ENCODE results near the gene GPI. TPM values are rescaled to one million over a fixed set of nuclear protein-coding genes. Genes with fewer than 3 reads are reported as not detected.

The GPI gene
- total RNA-seq, 4 donors from 2014 or later = 118 to 446 (median 224) TPM

DNA sequence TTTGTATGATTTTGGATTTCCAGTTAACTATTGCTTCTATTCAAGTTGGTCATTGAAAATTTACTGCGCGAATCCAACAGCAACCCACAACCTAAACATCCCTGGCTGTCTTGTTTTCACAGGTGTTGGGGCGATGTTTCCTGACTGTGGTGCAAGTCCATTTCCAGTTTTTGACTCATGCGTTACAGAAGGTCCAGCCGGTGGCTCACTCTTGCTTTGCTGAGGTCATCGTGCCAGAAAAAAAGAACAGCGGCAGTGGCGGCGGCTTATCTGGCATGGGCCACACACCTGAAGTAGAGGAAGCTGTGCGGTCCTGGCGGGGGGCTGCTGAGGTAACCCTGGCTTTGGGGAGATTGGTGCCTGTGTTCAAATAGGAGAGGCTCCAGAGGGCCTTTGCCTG lies 45.2 kb upstream of the GPI start:
- intact Hi-C loops (cut with DNase I) = no loop called here
- Histone ChIP-seq H3K4me1 (peaks cover 14 to 31% of the 10 kb centered on the region in 2 donors), H3K36me3 (peaks cover 13 to 20% of the 10 kb centered on the region in 2 donors), H3K27ac (peak overlapping the region in 2 of 3 donors; percentile 4 to 39), H3K4me3 (replicated peaks in 1 of 3) (no peak overlapping the region), H3K9me3 (no peaks in the 10 kb centered on the region), H3K27me3 (no peaks in the 10 kb centered on the region)
- 83 to 92% methylated on average over 11 of the region's 11 CpGs for WGBS, 2 donors
- peak in 1 of 2 donors; percentile 21 for DNase-seq
- TF ChIP-seq POLR2A (IDR thresholded peaks at IDR 0.05) = no peak
- TF ChIP-seq, protein P1, sequence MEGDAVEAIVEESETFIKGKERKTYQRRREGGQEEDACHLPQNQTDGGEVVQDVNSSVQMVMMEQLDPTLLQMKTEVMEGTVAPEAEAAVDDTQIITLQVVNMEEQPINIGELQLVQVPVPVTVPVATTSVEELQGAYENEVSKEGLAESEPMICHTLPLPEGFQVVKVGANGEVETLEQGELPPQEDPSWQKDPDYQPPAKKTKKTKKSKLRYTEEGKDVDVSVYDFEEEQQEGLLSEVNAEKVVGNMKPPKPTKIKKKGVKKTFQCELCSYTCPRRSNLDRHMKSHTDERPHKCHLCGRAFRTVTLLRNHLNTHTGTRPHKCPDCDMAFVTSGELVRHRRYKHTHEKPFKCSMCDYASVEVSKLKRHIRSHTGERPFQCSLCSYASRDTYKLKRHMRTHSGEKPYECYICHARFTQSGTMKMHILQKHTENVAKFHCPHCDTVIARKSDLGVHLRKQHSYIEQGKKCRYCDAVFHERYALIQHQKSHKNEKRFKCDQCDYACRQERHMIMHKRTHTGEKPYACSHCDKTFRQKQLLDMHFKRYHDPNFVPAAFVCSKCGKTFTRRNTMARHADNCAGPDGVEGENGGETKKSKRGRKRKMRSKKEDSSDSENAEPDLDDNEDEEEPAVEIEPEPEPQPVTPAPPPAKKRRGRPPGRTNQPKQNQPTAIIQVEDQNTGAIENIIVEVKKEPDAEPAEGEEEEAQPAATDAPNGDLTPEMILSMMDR (IDR thresholded peaks at IDR 0.05) = no peak

DNA sequence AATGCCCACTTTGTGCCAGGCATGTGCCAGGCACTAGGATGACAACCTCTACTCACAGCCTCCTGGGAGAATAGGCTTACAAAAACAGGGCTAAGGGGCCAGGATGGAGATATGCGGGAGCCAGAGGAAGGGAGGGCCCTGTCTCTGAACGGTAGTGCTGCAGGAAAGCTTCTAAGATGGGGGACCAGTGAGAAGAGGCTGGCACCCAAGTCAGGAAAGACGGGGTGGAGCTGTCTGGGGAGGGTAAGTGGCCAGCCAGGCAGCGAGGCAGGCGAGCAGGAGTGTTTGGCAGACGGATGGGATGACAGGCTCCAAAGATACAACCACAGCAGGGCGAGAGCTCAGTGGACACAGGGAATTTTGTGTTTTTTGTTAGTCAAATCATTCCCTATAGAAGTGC lies 44.7 kb upstream of the GPI start:
- TF ChIP-seq, protein P1 (IDR thresholded peaks at IDR 0.05) = no peak
- TF ChIP-seq POLR2A (IDR thresholded peaks at IDR 0.05) = no peak
- no peaks in the 10 kb centered on the region for H3K9me3 ChIP-seq
- H3K4me3 ChIP-seq (replicated peaks in 1 of 3) = no peak overlapping the region
- peaks cover 18 to 25% of the 10 kb centered on the region in 2 donors for H3K36me3 ChIP-seq
- H3K4me1 ChIP-seq = peaks cover 14 to 31% of the 10 kb centered on the region in 2 donors
- no peak for DNase-seq
- intact Hi-C loops (cut with DNase I) = no loop called here
- 65 to 70% methylated on average over 7 of the region's 7 CpGs for WGBS, 2 donors
- H3K27me3 ChIP-seq = no peaks in the 10 kb centered on the region
- peak overlapping the region in 2 of 3 donors; percentile 4 to 39 for H3K27ac ChIP-seq

DNA sequence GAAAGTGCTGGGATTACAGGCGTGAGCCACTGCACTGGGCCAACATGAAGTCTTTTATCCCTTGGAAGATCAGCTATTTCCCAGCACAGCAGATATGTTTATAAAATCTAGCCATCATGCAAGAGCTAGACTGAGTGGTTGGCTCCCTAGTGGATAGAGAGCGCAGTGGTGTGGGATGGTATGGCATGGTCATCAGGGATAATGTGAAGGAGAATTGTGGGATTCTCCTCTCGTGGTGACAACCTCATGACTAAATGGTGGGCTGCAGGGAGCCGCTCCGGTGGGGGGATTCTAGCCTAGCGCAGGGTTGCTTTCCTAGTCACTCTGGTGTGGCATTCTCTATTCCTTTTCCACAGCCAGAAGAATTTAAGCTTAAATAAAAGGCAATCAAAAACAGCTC lies 43.3 kb upstream of the GPI start:
- WGBS, 2 donors = 94 to 97% methylated on average over 6 of the region's 6 CpGs
- Histone ChIP-seq H3K4me3 (replicated peaks in 1 of 3) (no peak overlapping the region), H3K27me3 (no peaks in the 10 kb centered on the region), H3K4me1 (peaks cover 14 to 27% of the 10 kb centered on the region in 2 donors), H3K9me3 (no peaks in the 10 kb centered on the region), H3K36me3 (peaks cover 26 to 30% of the 10 kb centered on the region in 2 donors), H3K27ac (no peak overlapping the region)
- intact Hi-C loops (cut with DNase I) = no loop called here
- no peak for DNase-seq
- TF ChIP-seq, protein P1 (IDR thresholded peaks at IDR 0.05) = no peak
- TF ChIP-seq POLR2A (IDR thresholded peaks at IDR 0.05) = no peak

DNA sequence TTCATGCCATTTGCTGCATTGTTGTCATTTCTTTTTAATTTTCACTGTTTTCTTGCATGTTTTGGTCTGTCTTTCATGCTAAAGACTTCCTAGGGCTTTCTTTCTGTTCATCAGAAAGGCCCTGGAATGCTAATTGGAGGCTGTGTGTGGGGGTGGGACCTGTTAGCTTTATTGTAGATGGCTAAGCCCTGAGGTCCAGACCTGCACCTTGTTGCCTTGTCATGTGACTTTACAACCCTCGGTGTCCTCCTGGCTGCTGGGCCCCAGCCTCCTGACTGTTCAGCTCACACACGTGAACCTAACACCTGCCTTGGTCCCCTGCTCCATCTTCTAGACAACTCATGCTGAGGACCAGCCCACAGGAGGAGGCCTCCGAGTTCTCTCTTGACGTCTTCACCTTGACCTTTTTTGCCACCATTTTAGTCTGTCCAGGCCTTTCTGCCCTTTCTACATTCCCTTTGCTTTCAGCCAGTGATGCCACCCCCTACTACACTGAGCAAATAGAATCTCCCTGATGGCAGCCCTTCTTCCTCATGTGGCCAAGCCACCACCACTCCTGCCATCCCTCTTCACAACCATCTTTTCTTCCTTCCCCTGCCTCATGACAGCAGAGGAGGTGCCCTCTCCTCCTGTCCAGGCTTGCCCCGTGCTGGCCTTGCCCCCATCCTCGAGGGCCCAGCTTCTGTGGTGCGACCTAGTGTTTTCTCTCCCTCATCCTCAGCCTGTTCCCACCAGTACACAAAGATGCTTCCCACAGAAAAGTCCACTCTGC lies 41.4 kb upstream of the GPI start:
- H3K4me3 ChIP-seq (replicated peaks in 1 of 3) = no peak overlapping the region
- peaks cover 3 to 8% of the 10 kb centered on the region in 2 donors for H3K4me1 ChIP-seq
- no peaks in the 10 kb centered on the region for H3K9me3 ChIP-seq
- intact Hi-C loops (cut with DNase I) = no loop called here
- no peak for DNase-seq
- no peak for TF ChIP-seq POLR2A (IDR thresholded peaks at IDR 0.05)
- TF ChIP-seq, protein P1 (IDR thresholded peaks at IDR 0.05) = no peak
- no peaks in the 10 kb centered on the region for H3K27me3 ChIP-seq
- 92 to 93% methylated on average over 7 of the region's 7 CpGs for WGBS, 2 donors
- H3K36me3 ChIP-seq = peaks cover 26 to 43% of the 10 kb centered on the region in 2 donors
- H3K27ac ChIP-seq = no peak overlapping the region

DNA sequence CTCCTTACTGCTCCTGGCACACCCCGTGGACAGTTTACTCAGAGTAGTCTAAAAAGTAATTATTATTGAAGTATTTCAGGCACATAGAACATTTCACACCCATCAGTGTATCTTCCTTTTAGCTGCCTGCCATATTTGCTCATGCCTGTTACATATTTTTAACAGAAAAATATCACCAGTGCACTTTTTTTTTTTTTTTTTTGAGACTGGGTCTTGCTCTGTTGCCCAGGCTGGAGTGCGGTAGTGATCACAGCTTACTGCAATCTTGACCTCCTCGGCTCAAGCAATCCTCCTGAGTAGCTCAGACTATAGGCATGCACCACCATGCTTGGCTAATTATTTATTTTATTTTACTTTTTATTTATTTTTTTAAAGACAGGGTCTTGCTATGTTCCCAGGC lies 40.7 kb upstream of the GPI start:
- Histone ChIP-seq H3K4me3 (replicated peaks in 1 of 3) (no peak overlapping the region), H3K27ac (no peak overlapping the region), H3K4me1 (peaks cover 0 to 4% of the 10 kb centered on the region in 2 donors), H3K27me3 (no peaks in the 10 kb centered on the region), H3K9me3 (no peaks in the 10 kb centered on the region), H3K36me3 (peaks cover 26 to 45% of the 10 kb centered on the region in 2 donors)
- no peak for TF ChIP-seq POLR2A (IDR thresholded peaks at IDR 0.05)
- TF ChIP-seq, protein P1 (IDR thresholded peaks at IDR 0.05) = no peak
- DNase-seq = no peak
- intact Hi-C loops (cut with DNase I) = no loop called here
- 93 to 97% methylated on average over 3 of the region's 3 CpGs for WGBS, 2 donors
